Neuronal stem cell (in vitro differentiated cells): ENCODE measurements around the gene IGBP1.
A peak's percentile ranks its signal among the peaks of the same experiment; 100 is the strongest.

ENCODE experiments used
- DNase-seq: peaks from one replicate; pipeline ENCODE4 v3.0.0-alpha.2; 2013; ENCODE audit warnings: low spot score
- H2AFZ ChIP-seq: one replicate; pipeline ENCODE4 v1.6.1; 2013; ENCODE audit warnings: mild to moderate bottlenecking, low read length, inconsistent platforms
- H2AK5ac ChIP-seq: 2 replicates; pipeline ENCODE4 v1.6.1; 2013; ENCODE audit warnings: low read depth, mild to moderate bottlenecking, inconsistent platforms, low read length, moderate library complexity, mixed read lengths
- H2BK120ac ChIP-seq: 2 replicates; pipeline ENCODE4 v1.6.1; 2013; ENCODE audit warnings: low read depth, mild to moderate bottlenecking, inconsistent platforms, low read length, moderate library complexity, mixed read lengths
- H2BK12ac ChIP-seq: one replicate; pipeline ENCODE4 v1.6.1; 2013; ENCODE audit warnings: low read length, inconsistent platforms
- H2BK15ac ChIP-seq: 2 replicates; pipeline ENCODE4 v1.6.1; 2013; ENCODE audit warnings: mild to moderate bottlenecking, low read length, inconsistent platforms, mixed read lengths
- H2BK5ac ChIP-seq: one replicate; pipeline ENCODE4 v1.6.1; 2013; ENCODE audit warnings: inconsistent platforms, mild to moderate bottlenecking, low read length, moderate library complexity
- H3K14ac ChIP-seq: one replicate; pipeline ENCODE4 v1.6.1; 2013; ENCODE audit warnings: low read length, inconsistent platforms
- H3K18ac ChIP-seq: 2 replicates; pipeline ENCODE4 v1.6.1; 2013; ENCODE audit warnings: low read length, inconsistent platforms
- H3K23ac ChIP-seq: 2 replicates; pipeline ENCODE4 v1.6.1; 2013; ENCODE audit warnings: low read depth, mild to moderate bottlenecking, mixed read lengths, low read length, inconsistent platforms; ENCODE audit not compliant: poor library complexity
- H3K27ac ChIP-seq: replicated peaks from 3 replicates; pipeline ENCODE4 v1.5.1; 2013; ENCODE audit warnings: low read length, inconsistent platforms
- H3K27me3 ChIP-seq, 3 experiments: 2 replicates each; pipeline ENCODE4 v1.6.1; 2013; ENCODE audit warnings: low read length in 3 of 3, mild to moderate bottlenecking in 2 of 3, inconsistent platforms in 1 of 3, low read depth in 1 of 3, mixed read lengths in 1 of 3, moderate library complexity in 1 of 3; ENCODE audit not compliant: control insufficient read depth in 3 of 3, insufficient read depth in 3 of 3
- H3K36me3 ChIP-seq, 2 donors: replicated peaks in 1 of 2; 2 replicates each; pipeline ENCODE4 v1.6.1; 2013; ENCODE audit warnings: low read length in 2 of 2; ENCODE audit not compliant: control insufficient read depth in 2 of 2, insufficient read depth in 2 of 2
- H3K4ac ChIP-seq: 2 replicates; pipeline ENCODE4 v1.6.1; 2013; ENCODE audit warnings: inconsistent platforms, mild to moderate bottlenecking, low read length, moderate library complexity
- H3K4me1 ChIP-seq, 2 donors: 1 replicate in 1 of 2; 2 replicates in 1 of 2; pipeline ENCODE4 v1.6.1; 2013; ENCODE audit warnings: low read length in 2 of 2, low read depth in 1 of 2; ENCODE audit not compliant: control insufficient read depth in 2 of 2, insufficient read depth in 1 of 2
- H3K4me2 ChIP-seq: one replicate; pipeline ENCODE4 v1.6.1; 2013; ENCODE audit warnings: mild to moderate bottlenecking, low read length, inconsistent platforms; ENCODE audit not compliant: insufficient read depth, poor library complexity, severe bottlenecking
- H3K4me3 ChIP-seq, 2 donors: 2 replicates each; pipeline ENCODE4 v1.5.1; 2013; ENCODE audit warnings: low read length in 2 of 2, mild to moderate bottlenecking in 2 of 2, inconsistent platforms in 1 of 2, moderate library complexity in 1 of 2
- H3K79me1 ChIP-seq: one replicate; pipeline ENCODE4 v1.6.1; 2013; ENCODE audit warnings: low read depth, mild to moderate bottlenecking, inconsistent platforms, low read length, moderate library complexity
- H3K9ac ChIP-seq: one replicate; pipeline ENCODE4 v1.6.1; 2013; ENCODE audit warnings: mild to moderate bottlenecking, low read depth, low read length, inconsistent platforms; ENCODE audit not compliant: poor library complexity
- H3K9me3 ChIP-seq, 2 donors: replicated peaks in 1 of 2; 2 replicates each; pipeline versions ENCODE3 to v1.6.1; 2013; ENCODE audit warnings: low read length in 2 of 2, mild to moderate bottlenecking in 2 of 2, inconsistent platforms in 1 of 2, low read depth in 1 of 2, mixed read lengths in 1 of 2, moderate library complexity in 1 of 2; ENCODE audit not compliant: control insufficient read depth in 2 of 2, insufficient read depth in 1 of 2
- H4K8ac ChIP-seq: one replicate; pipeline ENCODE4 v1.6.1; 2013; ENCODE audit warnings: low read depth, mild to moderate bottlenecking, inconsistent platforms, low read length, moderate library complexity
- H4K91ac ChIP-seq: one replicate; pipeline ENCODE4 v1.6.1; 2013; ENCODE audit warnings: low read length, low read depth, mild to moderate bottlenecking, inconsistent platforms; ENCODE audit not compliant: poor library complexity
- WGBS, 2 donors: extraction: QIAGEN DNeasy Blood & Tissue Kit; methylation state at CpG; one replicate each; pipeline ENCODE4 v1.1.7; 2013; ENCODE audit warnings: missing lambda C conversion rate in 2 of 2, mixed read lengths in 1 of 2; ENCODE audit not compliant: insufficient read length in 2 of 2, insufficient replicate concordance in 1 of 2; ENCODE audit errors: extremely low coverage in 2 of 2; 5-methylcytosine and 5-hydroxymethylcytosine counted together

IGBP1 gene

DNA sequence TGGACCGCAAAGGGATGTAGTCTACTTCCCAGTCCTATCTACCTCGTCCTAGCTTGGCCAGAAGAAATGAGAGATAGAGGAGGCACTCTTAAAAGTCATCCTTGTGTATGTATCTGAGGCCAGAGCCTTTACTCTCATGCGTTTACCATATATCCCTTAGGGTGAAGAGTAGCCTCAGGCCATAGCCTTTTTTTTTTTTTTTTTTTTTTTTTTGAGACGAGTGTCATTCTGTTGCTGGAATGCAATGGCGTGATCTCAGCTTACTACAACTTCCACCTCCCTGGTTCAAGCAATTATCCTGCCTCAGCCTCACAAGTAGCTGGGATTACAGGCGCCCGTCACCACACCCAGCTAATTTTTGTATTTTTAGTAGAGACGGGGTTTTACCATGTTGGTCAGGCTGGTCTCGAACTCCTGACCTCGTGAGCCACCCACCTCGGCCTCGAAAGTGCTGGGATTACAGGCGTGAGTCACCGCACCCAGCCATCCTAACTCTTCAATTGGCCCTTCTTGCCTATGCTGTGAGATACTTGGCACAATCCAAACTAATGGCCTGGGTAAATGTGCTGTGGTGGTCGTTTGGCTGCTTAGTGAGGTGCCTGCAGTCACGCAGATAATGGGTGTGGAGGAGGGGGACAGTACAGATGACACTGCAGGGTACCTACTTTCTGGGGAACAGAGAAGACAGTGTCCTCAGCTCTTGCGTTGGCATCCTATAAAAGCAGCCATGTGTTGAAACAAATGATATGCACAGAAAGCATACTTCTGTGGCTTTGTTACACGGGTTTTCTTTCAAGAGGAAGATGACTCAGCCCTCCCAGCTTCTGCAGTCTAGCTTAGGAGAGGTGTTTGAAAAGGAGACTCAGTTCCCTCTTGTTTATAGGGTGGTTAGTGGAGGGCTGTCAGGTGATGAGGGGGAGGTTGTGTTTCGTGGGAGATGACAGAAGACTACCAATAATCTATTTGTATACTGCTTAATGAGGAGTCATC lies 33.6 kb downstream of the IGBP1 start:
- Histone ChIP-seq H3K14ac (no peak overlapping the region), H3K4me1 (peaks cover 7 to 14% of the 10 kb centered on the region in 2 donors), H3K9me3 (no peaks in the 10 kb centered on the region), H3K4me2 (no peak overlapping the region), H3K36me3 (peaks cover 4 to 23% of the 10 kb centered on the region in 2 donors), H3K18ac (no peak overlapping the region), H3K27me3 (no peaks in the 10 kb centered on the region), H4K91ac (no peak overlapping the region), H3K4ac (no peak overlapping the region), H3K79me1 (no peaks in the 10 kb centered on the region), H2AFZ (no peak overlapping the region), H2AK5ac (no peak overlapping the region), H2BK120ac (no peak overlapping the region), H3K23ac (no peak overlapping the region), H2BK15ac (no peak overlapping the region), H3K4me3 (no peak overlapping the region), H4K8ac (no peak overlapping the region), H3K9ac (no peak overlapping the region), H2BK5ac (no peak overlapping the region), H3K27ac (peak overlapping the region; percentile 46), H2BK12ac (no peak overlapping the region)
- no peak for DNase-seq
- no CpG with 5 or more reads among the region's 19 CpGs for WGBS, 2 donors

DNA sequence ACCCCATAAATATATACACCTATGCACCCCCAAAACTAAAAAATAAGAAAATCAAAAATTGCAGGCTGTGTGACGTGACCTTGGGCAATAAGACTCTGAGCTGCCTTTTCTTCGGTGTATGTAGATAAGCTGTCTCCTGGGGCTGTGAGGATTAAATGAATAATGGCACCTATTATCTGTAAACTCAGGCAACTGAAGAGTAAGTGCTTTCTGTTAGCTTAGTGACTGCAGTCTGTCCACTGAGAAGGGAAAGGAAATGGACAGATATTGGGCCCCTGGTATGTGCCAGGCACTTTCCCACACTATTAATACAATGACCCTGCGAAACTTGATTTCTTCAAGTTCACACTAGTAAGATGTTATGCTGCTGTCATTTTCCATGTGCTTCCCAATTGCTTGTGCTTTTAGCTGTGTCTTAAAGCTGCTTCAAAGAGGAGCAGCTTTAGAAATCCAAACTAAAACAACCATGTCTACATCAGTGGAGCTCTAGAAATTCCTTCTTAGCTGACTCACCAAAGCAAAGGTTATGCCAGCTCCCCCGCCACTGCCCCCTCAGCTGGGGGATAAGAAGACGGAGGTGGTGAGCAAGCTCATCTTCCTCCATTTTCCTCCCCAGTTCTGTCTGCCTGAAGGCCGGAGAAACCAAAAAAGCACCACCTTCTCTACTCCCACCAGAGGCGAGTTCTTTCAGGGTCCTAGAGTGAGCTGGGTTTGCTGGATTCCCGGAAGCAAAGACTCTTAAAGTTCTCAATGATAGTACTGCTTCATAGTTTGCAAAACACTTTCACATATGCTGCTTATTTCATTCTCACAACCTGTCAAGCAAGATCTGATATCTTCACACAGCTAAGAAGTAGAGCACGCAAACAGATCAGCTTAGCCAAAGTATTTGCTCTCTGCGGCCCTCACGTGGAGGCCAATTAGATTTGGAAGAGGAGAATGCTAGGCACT lies 35.3 kb downstream of the IGBP1 start:
- DNase-seq, result no peak
- H3K9ac ChIP-seq, result no peak overlapping the region
- peak overlapping the region; percentile 69 for H3K27ac ChIP-seq

DNA sequence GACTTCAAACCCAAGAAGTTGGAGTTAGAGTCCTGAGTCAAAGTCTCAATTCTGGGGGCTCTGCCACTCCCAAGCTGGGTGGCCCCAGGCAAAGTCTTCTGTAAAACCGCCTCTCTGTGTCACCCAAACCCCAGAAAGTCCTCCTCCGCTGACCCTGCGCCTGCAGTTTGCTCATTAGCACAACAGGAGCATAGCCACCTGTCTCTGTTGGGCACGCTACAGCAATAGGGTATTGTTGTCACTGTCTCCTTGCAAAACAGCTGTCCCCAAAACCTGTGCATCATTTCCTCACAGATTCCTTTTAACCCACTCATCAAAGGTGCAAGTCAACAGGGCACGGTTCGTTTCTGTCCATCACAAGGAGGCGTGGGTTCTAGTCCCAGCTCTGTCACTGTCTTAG lies 36.0 kb downstream of the IGBP1 start:
- Histone ChIP-seq H3K18ac (no peak overlapping the region), H3K23ac (no peak overlapping the region), H3K36me3 (peaks cover 4 to 13% of the 10 kb centered on the region in 2 donors), H3K79me1 (no peaks in the 10 kb centered on the region), H2BK15ac (no peak overlapping the region), H3K27ac (no peak overlapping the region), H3K4me3 (no peak overlapping the region), H3K4me2 (no peak overlapping the region), H4K8ac (no peak overlapping the region), H2AFZ (peak overlapping the region; percentile 84), H3K27me3 (no peaks in the 10 kb centered on the region), H4K91ac (no peak overlapping the region), H3K9me3 (no peaks in the 10 kb centered on the region), H3K4ac (no peak overlapping the region), H3K9ac (no peak overlapping the region), H2BK120ac (no peak overlapping the region), H2BK5ac (no peak overlapping the region), H2BK12ac (no peak overlapping the region), H2AK5ac (no peak overlapping the region), H3K4me1 (peaks cover 11 to 25% of the 10 kb centered on the region in 2 donors), H3K14ac (no peak overlapping the region)
- no peak for DNase-seq
- WGBS, 2 donors, result no CpG with 5 or more reads among the region's 7 CpGs

More for the DNA sequence above, 35.3 kb downstream of the IGBP1 start:
- Histone ChIP-seq H3K9me3 (no peaks in the 10 kb centered on the region), H3K4me1 (peaks cover 11 to 23% of the 10 kb centered on the region in 2 donors), H2BK12ac (no peak overlapping the region), H4K8ac (no peak overlapping the region), H3K4ac (no peak overlapping the region), H3K4me3 (peak overlapping the region in 1 of 2 donors; percentile 32), H3K27me3 (no peaks in the 10 kb centered on the region), H2BK120ac (no peak overlapping the region), H3K79me1 (no peaks in the 10 kb centered on the region), H3K23ac (no peak overlapping the region), H3K18ac (no peak overlapping the region), H3K14ac (no peak overlapping the region), H4K91ac (no peak overlapping the region), H3K36me3 (peaks cover 4 to 17% of the 10 kb centered on the region in 2 donors), H2AFZ (peak overlapping the region; percentile 84), H2BK5ac (no peak overlapping the region), H2BK15ac (no peak overlapping the region), H3K4me2 (peak overlapping the region; percentile 48), H2AK5ac (no peak overlapping the region)
- WGBS, 2 donors, result no CpG with 5 or more reads among the region's 11 CpGs
